AG04450 (cell line): Measurements from ENCODE around the gene ANO4. TPM values are rescaled to one million over a fixed set of nuclear protein-coding genes. Genes with fewer than 3 reads are reported as not detected.

Experiments used
- CTCF ChIA-PET: fragments of 300-600, 350-600 bp; formaldehyde crosslinking; extraction: SDS; loops from one replicate; lab custom pipeline; 2022; ENCODE audit warnings: antibody characterized with exemption, inconsistent platforms; lab: Charles Lee
- POLR2A ChIA-PET: fragments of 350-600 bp; formaldehyde crosslinking; extraction: SDS; loops from one replicate; lab custom pipeline; 2021; ENCODE audit warnings: antibody characterized with exemption, inconsistent platforms; lab: Yijun Ruan, JAX
- DNase-seq: peaks from one replicate; pipeline ENCODE4 v3.0.0-alpha.2; 2011; ENCODE audit warnings: low read depth, low spot score
- H3K27ac ChIP-seq: one replicate; pipeline ENCODE4 v1.5.1; 2012; ENCODE audit warnings: low read depth, low read length, control low read depth
- H3K27me3 ChIP-seq: one replicate; pipeline ENCODE4 v1.6.0; 2012; ENCODE audit warnings: low read length; ENCODE audit not compliant: control insufficient read depth, insufficient read depth
- H3K4me3 ChIP-seq: 2 replicates; pipeline ENCODE4 v1.5.1; 2011; ENCODE audit warnings: mild to moderate bottlenecking, low read depth, low read length, control low read depth
- H3K9me3 ChIP-seq: 2 replicates; pipeline ENCODE4 v1.5.1; 2012; ENCODE audit warnings: low read length; ENCODE audit not compliant: control insufficient read depth, insufficient read depth
- polyA plus RNA-seq: library from polyadenylated mRNA; depleted of rRNA; stranded (reverse); fragments of >200 nt; gene quantifications from 2 replicates; pipeline ENCODE4 v1.2.3, GENCODE V29; 2011
- TF ChIP-seq, protein P1 (sequence below): IDR thresholded peaks from 2 replicates; pipeline ENCODE4 v1.5.1; 2011; ENCODE audit warnings: low read depth, low read length, control low read depth, inconsistent platforms

ANO4 gene
- polyA plus RNA-seq, 1 experiment: 7.5 TPM

DNA sequence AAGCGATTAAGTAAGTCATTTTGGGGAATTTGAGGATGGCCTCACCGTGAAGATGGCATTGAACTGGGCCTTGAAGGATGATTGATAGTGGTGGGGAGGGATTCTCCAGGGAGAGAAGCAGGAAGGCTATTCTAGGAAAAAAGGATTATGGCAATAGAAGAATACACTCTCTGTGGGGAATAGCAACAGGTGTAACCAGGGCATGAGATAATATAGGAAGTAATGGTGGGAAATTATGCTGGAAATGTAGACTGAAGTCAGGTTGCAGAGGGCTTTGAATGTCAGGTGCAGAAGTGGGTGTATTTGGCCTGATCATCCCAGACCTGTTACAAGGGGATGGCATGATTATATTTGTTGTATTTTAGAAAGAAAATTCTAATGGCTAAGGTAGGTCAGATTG is 4.6 kb upstream of the ANO4 start:
- Histone ChIP-seq H3K4me3 (no peak overlapping the region), H3K27ac (no peak overlapping the region), H3K9me3 (no peaks in the 10 kb centered on the region), H3K27me3 (no peaks in the 10 kb centered on the region)
- no peak for DNase-seq
- TF ChIP-seq, protein P1, sequence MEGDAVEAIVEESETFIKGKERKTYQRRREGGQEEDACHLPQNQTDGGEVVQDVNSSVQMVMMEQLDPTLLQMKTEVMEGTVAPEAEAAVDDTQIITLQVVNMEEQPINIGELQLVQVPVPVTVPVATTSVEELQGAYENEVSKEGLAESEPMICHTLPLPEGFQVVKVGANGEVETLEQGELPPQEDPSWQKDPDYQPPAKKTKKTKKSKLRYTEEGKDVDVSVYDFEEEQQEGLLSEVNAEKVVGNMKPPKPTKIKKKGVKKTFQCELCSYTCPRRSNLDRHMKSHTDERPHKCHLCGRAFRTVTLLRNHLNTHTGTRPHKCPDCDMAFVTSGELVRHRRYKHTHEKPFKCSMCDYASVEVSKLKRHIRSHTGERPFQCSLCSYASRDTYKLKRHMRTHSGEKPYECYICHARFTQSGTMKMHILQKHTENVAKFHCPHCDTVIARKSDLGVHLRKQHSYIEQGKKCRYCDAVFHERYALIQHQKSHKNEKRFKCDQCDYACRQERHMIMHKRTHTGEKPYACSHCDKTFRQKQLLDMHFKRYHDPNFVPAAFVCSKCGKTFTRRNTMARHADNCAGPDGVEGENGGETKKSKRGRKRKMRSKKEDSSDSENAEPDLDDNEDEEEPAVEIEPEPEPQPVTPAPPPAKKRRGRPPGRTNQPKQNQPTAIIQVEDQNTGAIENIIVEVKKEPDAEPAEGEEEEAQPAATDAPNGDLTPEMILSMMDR: no peak
- ChIA-PET CTCF (no interaction called here), POLR2A (no interaction called here)

GRCh38 chr12:100790552-100790951 is 4.0 kb upstream of the ANO4 start:
- Histone ChIP-seq H3K27me3 (no peaks in the 10 kb centered on the region), H3K27ac (no peak overlapping the region), H3K9me3 (no peaks in the 10 kb centered on the region), H3K4me3 (no peak overlapping the region)
- TF ChIP-seq, protein P1: no peak
- ChIA-PET POLR2A (no interaction called here), CTCF (no interaction called here)
- no peak for DNase-seq

DNA sequence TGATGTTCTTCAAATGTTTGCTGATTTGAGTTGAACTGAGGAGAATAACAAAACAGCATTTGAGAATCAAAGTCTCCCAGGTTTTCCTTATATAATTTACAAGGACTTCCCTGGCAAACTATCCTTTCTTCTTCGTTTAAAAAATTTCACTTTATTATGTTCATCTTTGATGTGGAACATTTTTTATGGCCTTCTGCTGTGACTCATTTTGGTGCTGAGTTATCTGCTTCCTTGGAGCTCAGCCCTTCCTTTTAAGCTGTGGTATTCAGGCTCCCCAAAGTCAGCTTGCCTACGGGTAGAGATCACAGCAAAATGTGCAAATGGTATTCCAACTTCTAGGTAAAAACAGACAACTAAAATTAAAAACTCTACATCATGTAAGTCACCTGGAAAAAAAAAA is 1.4 kb upstream of the ANO4 start:
- Histone ChIP-seq H3K9me3 (no peaks in the 10 kb centered on the region), H3K27ac (no peak overlapping the region), H3K27me3 (no peaks in the 10 kb centered on the region), H3K4me3 (no peak overlapping the region)
- TF ChIP-seq, protein P1: no peak
- no peak for DNase-seq
- POLR2A ChIA-PET: no interaction called here
- CTCF ChIA-PET: interaction anchor here (0.7 kb wide), 1 partner anchor 55 kb away, joined by 3 read pairs; no protein-coding TSS in a partner anchor

DNA sequence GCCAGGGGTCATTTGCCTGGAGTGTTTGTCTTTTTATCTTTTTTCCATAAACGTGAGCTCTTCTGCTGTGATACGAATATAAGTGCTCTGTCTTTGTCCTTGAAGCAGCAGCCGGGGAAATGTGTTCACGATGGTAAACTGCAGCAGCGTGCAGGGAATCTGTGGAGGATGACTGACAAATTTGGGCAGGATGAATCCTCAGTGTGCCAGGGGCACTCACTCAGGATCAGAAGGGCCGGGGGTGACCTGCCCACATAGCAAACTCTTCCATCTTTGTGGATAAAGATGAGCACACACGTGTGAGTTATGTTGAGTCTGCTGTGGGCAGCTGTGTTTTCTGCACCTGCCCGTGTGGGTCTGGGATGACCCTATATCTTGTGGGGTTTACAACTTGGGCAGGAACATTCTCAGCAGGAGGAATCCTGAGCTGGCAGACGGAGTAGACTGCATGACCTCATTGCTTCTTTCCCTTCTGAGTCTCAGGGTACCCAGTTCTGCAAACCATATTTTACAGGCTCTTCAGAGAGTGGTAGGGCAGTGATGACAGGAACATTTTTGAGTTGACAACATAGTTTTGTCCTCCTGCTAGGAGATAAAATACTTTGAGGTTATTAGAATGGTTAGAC is 711 bp downstream of the ANO4 start:
- CTCF ChIA-PET: interaction anchor here (0.5 to 0.6 kb wide), 2 partner anchors 29 to 101 kb away, joined by 3 to 4 read pairs; no protein-coding TSS in a partner anchor
- H3K4me3 ChIP-seq: peak overlapping the region; percentile 50
- TF ChIP-seq, protein P1: no peak

GRCh38 chr12:100795800-100796179 is 1.2 kb downstream of the ANO4 start:
- TF ChIP-seq, protein P1: no peak
- no peak for DNase-seq
- H3K27me3 ChIP-seq: no peaks in the 10 kb centered on the region
- POLR2A ChIA-PET: interaction anchor here (0.5 kb wide), 1 partner anchor 80 kb away, joined by 8 read pairs; no protein-coding TSS in a partner anchor
- CTCF ChIA-PET: interaction anchor here (0.6 to 0.7 kb wide), 2 partner anchors 30 to 109 kb away, joined by 3 to 7 read pairs; no protein-coding TSS in a partner anchor
- H3K9me3 ChIP-seq: no peaks in the 10 kb centered on the region
- H3K4me3 ChIP-seq: no peak overlapping the region; the same call in 1 of the 2 replicates
- no peak overlapping the region for H3K27ac ChIP-seq

More for the DNA sequence above, 711 bp downstream of the ANO4 start:
- no peak overlapping the region for H3K27ac ChIP-seq
- POLR2A ChIA-PET: interaction anchor here (0.5 kb wide), 1 partner anchor 81 kb away, joined by 8 read pairs; no protein-coding TSS in a partner anchor
- H3K9me3 ChIP-seq: no peaks in the 10 kb centered on the region
- no peaks in the 10 kb centered on the region for H3K27me3 ChIP-seq
- DNase-seq: no peak
